ENCODE results near the gene FIG4.
"Not testable (repeated sequence)": the region's sequence is repeated elsewhere in the genome, so short reads cannot be mapped to it uniquely, and the experiment has no call there.

Gene FIG4

GRCh38 chr6:109705258-109705657 lies 14.2 kb downstream of the FIG4 start:
- DNase-seq, result no peak

DNA sequence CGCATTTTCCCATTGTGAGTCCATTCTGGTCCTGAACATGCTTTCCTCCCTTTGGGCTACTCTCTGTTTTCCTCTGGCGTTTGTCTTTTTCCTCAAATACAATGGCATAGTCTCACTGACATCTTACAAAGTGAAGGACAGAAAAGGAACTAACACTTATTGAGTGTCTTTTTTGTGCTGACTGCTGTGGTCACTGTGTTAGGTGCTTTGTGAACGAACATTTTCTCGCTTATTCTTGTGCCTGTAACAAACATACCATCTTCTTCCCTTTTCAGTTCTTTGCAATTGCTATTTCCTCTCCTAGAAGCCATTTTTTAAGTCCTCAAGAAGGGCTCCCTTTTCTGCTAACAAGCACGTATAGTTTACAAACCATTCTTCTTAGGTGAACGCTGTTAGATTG lies 15.4 kb downstream of the FIG4 start:
- DNase-seq, result no peak

- DNase-seq, result not testable (repeated sequence)
Observed at GRCh38 chr6:109708099-109708498, 17.0 kb downstream of the FIG4 start.

GRCh38 chr6:109713097-109713496 lies 22.0 kb downstream of the FIG4 start:
- no peak for DNase-seq

DNA sequence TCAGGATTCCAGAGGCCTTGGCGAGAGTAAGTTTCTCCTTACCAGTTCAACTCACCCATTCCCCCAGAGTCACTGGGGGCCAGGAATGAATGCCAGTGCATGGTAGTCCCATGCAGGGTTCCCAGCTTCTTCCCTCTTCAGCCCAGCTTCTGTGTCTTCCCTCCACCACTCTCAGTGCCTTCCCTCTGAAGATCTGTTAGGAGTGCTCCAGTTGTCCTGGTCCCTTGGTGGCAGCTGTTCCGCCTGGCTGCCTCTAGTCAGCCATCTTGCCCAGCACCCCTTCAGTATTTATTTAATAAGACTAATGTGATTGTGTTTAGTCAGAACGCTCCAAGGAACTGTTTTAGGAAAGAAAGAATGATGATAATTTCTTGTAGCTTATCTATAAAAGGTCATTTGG lies 23.1 kb downstream of the FIG4 start:
- DNase-seq, result no peak

DNA sequence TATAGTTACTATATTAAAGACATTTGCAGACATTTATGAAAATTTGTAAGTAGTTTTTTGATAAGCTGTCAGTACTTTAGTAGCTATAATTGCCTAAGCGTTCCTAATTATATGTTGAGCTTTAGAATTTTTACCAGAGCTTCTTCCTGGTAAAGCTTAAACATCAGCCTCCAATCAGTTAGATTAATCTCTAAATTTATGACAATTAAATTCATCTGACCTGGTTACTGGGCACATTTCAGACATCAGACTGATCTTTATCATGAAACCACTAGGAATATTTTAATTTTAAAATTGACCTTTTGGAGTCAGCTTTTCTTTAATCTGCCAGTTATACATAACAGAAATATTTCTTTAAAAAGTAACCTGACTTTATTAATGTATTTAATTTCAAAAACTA lies 23.5 kb downstream of the FIG4 start:
- no peak for DNase-seq

DNA sequence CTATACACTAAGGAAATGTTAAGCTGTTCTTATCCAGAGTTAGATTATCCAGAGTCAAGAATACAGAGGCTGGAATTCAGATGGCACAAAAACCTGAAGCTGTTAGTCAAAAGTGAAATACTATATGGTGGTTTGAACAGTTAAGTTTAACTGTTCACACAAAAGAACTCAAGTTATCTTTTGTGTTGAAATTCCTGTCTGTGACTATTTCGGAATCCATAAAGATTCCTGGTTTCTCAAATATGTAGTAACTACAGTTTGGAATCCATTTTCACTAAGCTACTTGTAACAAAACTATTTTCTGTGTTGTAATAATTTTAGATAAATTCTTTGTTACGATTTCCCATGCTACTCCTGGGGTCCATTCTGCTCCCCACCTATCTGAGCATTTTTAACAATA lies 24.5 kb downstream of the FIG4 start:
- no peak for DNase-seq

- no peak for DNase-seq
Observed at GRCh38 chr6:109717971-109718370, 26.9 kb downstream of the FIG4 start.

DNA sequence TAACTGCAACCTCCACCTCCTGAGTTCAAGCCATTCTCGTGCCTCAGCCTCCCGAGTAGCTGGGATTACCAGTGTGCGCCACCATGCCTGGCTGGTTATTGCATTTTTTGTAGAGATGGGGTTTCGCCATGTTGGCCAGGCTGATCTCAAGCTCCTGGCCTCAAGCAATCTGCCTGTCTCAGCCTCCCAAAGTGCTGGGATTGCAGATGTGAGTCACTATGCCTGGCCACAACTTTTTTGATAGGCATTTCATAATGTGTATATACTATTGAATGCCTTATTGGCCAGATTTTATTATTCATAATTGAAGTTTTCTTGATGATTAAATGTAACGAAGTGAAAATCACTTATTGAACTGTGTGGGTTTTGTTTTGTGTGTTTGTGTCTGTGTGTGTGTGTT lies 27.9 kb downstream of the FIG4 start:
- DNase-seq, result no peak

DNA sequence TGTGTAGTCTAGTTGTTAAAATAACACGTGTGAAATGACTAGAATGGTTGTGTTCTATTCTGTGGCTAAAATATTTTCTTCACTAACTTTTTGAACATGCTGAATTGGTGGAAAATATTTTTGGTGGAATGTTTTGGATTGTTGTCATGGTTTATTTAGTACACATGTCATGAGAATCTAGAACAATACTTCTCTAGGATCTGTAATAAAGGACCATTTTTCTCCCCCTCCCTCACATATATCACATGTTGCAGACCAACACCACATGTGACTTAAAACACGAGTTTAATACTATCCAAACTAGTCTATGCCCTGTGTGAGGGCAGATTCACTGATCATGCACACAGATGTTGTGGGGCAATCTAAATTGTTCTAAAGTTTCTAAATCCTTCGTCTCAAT lies 29.2 kb downstream of the FIG4 start:
- DNase-seq, result no peak

- DNase-seq, result no peak
Observed at GRCh38 chr6:109722011-109722410, 30.9 kb downstream of the FIG4 start.

DNA sequence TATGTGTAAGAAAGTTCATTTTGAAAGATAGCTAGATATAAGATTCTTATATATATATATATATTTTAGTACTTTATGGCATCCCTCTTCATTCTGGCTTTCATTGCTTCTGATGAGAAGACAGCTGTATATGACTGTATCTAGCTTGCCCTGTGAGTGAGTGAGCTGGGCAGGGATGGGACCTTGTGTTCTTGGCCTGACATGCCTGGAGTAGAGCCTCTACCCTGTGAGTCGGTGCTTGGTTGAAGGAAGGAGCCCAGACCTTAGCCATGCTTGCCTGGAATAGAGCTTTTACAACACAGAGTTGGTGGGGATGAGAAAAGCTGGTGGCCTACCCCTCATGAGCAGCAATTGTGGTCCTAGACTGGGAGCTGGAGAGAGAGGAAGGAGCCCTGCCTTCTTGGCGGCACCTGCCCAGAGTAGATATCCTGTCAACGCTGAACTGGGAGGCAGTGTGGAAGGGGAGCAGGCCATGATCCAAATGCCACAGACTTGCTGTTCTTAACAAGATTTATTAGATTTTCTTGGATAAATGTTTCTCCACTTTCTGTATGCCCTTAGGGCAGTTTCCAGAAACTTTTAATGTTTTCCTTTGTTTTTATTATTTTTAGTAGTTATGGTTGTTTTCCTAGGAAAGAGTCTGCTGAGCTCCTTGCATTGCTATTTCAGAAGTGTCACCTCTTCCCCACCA lies 31.6 kb downstream of the FIG4 start:
- no peak for DNase-seq

DNA sequence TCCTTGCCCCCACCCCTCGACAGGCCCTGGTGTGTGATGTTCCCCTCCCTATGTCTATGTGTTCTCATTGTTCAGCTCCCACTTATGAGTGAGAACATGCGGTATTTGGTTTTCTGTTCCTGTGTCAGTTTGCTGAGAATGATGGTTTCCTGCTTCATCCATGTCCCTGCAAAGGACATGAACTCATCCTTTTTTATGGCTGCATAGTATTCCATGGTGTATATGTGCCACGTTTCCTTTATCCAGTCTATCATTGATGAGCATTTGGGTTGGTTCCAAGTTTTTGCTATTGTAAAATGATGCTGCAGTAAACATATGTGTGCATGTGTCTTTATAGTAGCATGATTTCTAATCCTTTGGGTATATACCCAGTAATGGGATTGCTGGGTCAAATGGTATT lies 34.2 kb downstream of the FIG4 start:
- DNase-seq, result not testable (repeated sequence)

- no peak for DNase-seq
Observed at GRCh38 chr6:109736273-109737025, 45.4 kb downstream of the FIG4 start.

- no peak for DNase-seq
Observed at GRCh38 chr6:109738255-109738654, 47.2 kb downstream of the FIG4 start.

DNA sequence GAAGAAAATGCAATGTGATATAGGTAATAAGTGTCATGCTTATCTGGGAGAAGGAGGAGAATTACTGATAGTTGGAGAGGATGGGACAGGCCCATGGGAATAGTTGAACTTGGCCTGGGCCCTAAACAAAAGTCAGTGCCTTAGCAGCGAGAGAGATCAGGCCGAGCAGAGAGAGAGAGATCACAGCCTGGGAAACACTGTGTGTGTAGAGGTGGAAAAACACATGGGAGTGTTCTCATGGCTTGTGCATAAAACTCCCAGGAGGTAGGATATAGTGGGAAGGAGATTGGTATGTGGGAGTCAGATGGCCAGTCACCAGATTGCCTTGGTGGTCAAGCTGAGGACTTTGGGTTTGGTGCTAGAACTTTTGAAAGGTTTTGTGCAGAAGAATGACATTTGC lies 47.6 kb downstream of the FIG4 start:
- DNase-seq, result no peak

- no peak for DNase-seq
Observed at GRCh38 chr6:109739686-109740085, 48.6 kb downstream of the FIG4 start.

GRCh38 chr6:109740787-109741186 lies 49.7 kb downstream of the FIG4 start:
- no peak for DNase-seq

DNA sequence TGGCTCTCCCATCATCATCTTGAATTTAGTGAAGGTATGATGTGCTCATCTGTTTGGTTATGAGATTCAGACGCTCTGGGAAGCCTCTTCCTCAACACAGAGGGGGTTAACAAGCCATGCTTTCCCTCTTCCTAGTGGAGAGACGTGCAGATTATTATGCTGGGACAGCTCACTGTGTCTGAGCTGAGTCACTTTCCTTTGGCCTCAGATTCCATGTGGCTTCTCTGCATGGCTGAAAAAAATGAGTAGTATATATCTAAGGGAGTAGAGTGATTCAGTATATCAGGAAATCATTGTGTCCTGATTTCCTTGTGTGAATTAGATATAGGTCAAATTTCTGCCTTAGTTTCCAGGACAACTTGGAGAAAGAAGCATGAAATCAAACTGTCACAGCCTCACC lies 52.6 kb downstream of the FIG4 start:
- DNase-seq, result no peak

- DNase-seq, result not testable (repeated sequence)
Observed at GRCh38 chr6:109744779-109745178, 53.7 kb downstream of the FIG4 start.

GRCh38 chr6:109747221-109747620 lies 56.1 kb downstream of the FIG4 start:
- DNase-seq, result no peak

- no peak for DNase-seq
Observed at GRCh38 chr6:109759098-109759955, 68.2 kb downstream of the FIG4 start.

DNA sequence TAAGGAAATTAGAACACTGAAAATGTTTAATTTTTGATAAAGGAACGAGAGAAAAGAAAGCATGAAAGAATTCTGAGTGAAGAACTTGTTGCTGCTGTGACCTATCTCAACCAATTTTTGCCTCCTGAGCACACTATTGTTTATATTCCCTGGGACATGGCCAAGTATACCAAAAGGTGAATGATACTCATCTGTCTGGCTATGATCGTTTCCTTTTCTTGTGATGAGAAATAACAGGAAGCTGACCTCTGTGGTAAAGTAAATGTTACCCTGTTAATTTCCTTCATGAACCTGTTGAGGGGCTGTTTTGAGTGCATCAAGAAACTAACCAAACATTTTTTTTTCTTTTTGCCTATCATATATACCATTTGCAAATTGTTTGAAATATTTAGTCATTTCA lies 69.1 kb downstream of the FIG4 start:
- no peak for DNase-seq

DNA sequence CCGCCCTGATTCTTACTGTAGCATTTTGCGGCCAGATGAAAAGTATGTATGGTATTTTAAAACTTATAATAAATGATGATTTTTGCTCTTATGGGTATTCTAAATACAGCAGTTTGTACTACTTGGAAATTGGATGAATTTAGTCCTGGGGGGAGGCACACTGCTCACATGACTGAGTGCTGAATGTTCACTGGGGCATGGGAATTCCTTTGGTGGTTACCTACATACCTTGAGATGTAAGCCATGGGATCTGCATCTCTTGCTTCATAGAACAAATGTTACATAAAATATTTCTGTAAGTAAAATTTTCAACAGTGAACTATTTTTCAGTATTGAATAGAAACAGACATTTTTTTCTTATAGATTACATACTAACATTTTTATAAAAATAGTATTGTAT lies 71.1 kb downstream of the FIG4 start:
- no peak for DNase-seq

Data from cortex of kidney (tissue), 1 donor.